NCI-H2107 treated with DMSO at 0.1 percent for 48 hours (cell line): ENCODE results near the gene DISP2.

Experiments
- DNase-seq: peaks from one replicate; lab custom pipeline; 2025; ENCODE audit not compliant: unreplicated experiment; lab: John Stamatoyannopoulos, UW

DISP2 gene

GRCh38 chr15:40357723-40358470, at the start of gene DISP2:
Gene DISP2 (plus strand): TSS chr15:40358219. CDS start chr15:40358322, 103 bp downstream.
- DNase-seq = peak; percentile 36

- no peak for DNase-seq
Observed at GRCh38 chr15:40309344-40309862, 48.6 kb upstream of the DISP2 start.

GRCh38 chr15:40310001-40310959, 47.7 kb upstream of the DISP2 start:
- no peak for DNase-seq

GRCh38 chr15:40310993-40311392, 47.0 kb upstream of the DISP2 start:
- no peak for DNase-seq

- DNase-seq = no peak
Observed at GRCh38 chr15:40312370-40313158, 45.5 kb upstream of the DISP2 start.

GRCh38 chr15:40313531-40314398, 44.3 kb upstream of the DISP2 start:
- peak; percentile 52 for DNase-seq

GRCh38 chr15:40314723-40315276, 43.2 kb upstream of the DISP2 start:
- DNase-seq = no peak

GRCh38 chr15:40316931-40317330, 41.1 kb upstream of the DISP2 start:
- no peak for DNase-seq

- DNase-seq = no peak
Observed at GRCh38 chr15:40317580-40317979, 40.4 kb upstream of the DISP2 start.

GRCh38 chr15:40320409-40320808, 37.6 kb upstream of the DISP2 start:
- no peak for DNase-seq

GRCh38 chr15:40320931-40321371, 37.1 kb upstream of the DISP2 start:
- peak; percentile 75 for DNase-seq

GRCh38 chr15:40322531-40323238, 35.3 kb upstream of the DISP2 start:
- DNase-seq = no peak

GRCh38 chr15:40323239-40323952, 34.6 kb upstream of the DISP2 start, which contains the start of gene INAFM2:
Gene INAFM2 (plus strand): TSS chr15:40323692. CDS start chr15:40324056, 364 bp downstream.
- DNase-seq = peak; percentile 49

GRCh38 chr15:40323953-40324937, 33.8 kb upstream of the DISP2 start:
- no peak for DNase-seq

- no peak for DNase-seq
Observed at GRCh38 chr15:40325188-40325587, 32.8 kb upstream of the DISP2 start.

- DNase-seq = no peak
Observed at GRCh38 chr15:40325700-40326099, 32.3 kb upstream of the DISP2 start.

- DNase-seq = peak; percentile 32
Observed at GRCh38 chr15:40327457-40327856, 30.6 kb upstream of the DISP2 start.
